GM12878 (cell line): ENCODE data around the gene NIPAL1. TPM values are rescaled to one million over a fixed set of nuclear protein-coding genes. Genes with fewer than 3 reads are reported as not detected.

ENCODE experiments used
- ATAC-seq: fragments of 200-7000 bp; cut with Tn5 transposase; 3 replicates; pipeline ENCODE4 v1.9.1; 2020; ENCODE audit warnings: mild to moderate bottlenecking, moderate library complexity
- BruUV-seq: library from RNA; stranded (reverse); fragments of 400-500 nt; replicated peaks from 2 replicates; lab custom pipeline; 2021; lab: Mats Ljungman, UMichigan
- CTCF ChIA-PET: fragments of 300-600 bp; sonication (Branson Sonifier 250); formaldehyde crosslinking; extraction: SDS; loops from one replicate; lab custom pipeline; 2021; ENCODE audit warnings: inconsistent platforms; lab: Yijun Ruan, JAX
- POLR2A ChIA-PET: fragments of 350-600 bp; formaldehyde crosslinking; extraction: SDS; loops from one replicate; lab custom pipeline; 2021; ENCODE audit warnings: inconsistent platforms; lab: Charles Lee
- RAD21 ChIA-PET: fragments of 300-600 bp; sonication (Branson Sonifier 250); formaldehyde crosslinking; loops from one replicate; lab custom pipeline; 2023; ENCODE audit warnings: antibody characterized with exemption; ENCODE audit not compliant: unreplicated experiment; lab: Charles Lee
- SMC1A ChIA-PET: fragments of 300-600 bp; sonication (Branson Sonifier 250); formaldehyde crosslinking; loops from one replicate; lab custom pipeline; 2023; ENCODE audit not compliant: unreplicated experiment, uncharacterized antibody; lab: Charles Lee
- DNase-seq: peaks from one replicate; pipeline ENCODE4 v3.0.0-alpha.2; 2011; ENCODE audit warnings: low read depth, low spot score
- FAIRE-seq: peaks from 3 replicates; lab custom pipeline; 2011; peaks lifted over from hg19 to GRCh38; lab: Jason Lieb, UNC
- H2AFZ ChIP-seq: 2 replicates; pipeline ENCODE4 v1.6.0; 2011; ENCODE audit warnings: low read depth, low read length, control low read depth; ENCODE audit not compliant: control insufficient read depth
- H3K27ac ChIP-seq: 2 replicates; pipeline ENCODE4 v1.5.1; 2011; ENCODE audit warnings: control low read depth; ENCODE audit not compliant: control insufficient read depth, insufficient read depth
- H3K27me3 ChIP-seq, 2 experiments: replicated peaks in 1 of 2; 2 replicates each; pipeline versions ENCODE4 v1.6.0 to v1.6.1; 2011; ENCODE audit warnings: low read length in 1 of 2; ENCODE audit not compliant: control insufficient read depth in 2 of 2, insufficient read depth in 2 of 2
- H3K36me3 ChIP-seq, 2 experiments: 2 replicates each; pipeline ENCODE4 v1.5.1; 2011; ENCODE audit warnings: low read length in 1 of 2; ENCODE audit not compliant: control insufficient read depth in 2 of 2, insufficient read depth in 2 of 2
- H3K4me1 ChIP-seq: 2 replicates; pipeline ENCODE4 v1.6.1; 2011; ENCODE audit warnings: mild to moderate bottlenecking, low read length, moderate library complexity, mixed read lengths; ENCODE audit not compliant: control insufficient read depth, insufficient read depth
- H3K4me2 ChIP-seq: 2 replicates; pipeline ENCODE4 v1.6.0; 2011; ENCODE audit warnings: control low read depth; ENCODE audit not compliant: control insufficient read depth, insufficient read depth
- H3K4me3 ChIP-seq: fragments of 200-600 bp; sonication (generic); 2 replicates; pipeline ENCODE4 v1.5.1; 2016
- H3K79me2 ChIP-seq: 2 replicates; pipeline ENCODE4 v1.6.0; 2011; ENCODE audit warnings: low read length; ENCODE audit not compliant: control insufficient read depth, insufficient read depth
- H3K9ac ChIP-seq: 2 replicates; pipeline ENCODE4 v1.8.0; 2011; ENCODE audit warnings: low read length, control low read depth, mixed read lengths; ENCODE audit not compliant: control insufficient read depth, insufficient read depth
- H3K9me3 ChIP-seq: replicated peaks from 3 replicates; pipeline ENCODE4 v1.5.1; 2011; ENCODE audit warnings: mild to moderate bottlenecking, low read length; ENCODE audit not compliant: control insufficient read depth, insufficient read depth
- H4K20me1 ChIP-seq: 2 replicates; pipeline ENCODE4 v1.6.0; 2011; ENCODE audit not compliant: control insufficient read depth, insufficient read depth
- CBX3 ChIP-seq: fragments of 200-600 bp; sonication (generic); IDR thresholded peaks from 2 replicates; pipeline ENCODE4 v1.6.1; 2016; ENCODE audit warnings: low read depth, borderline replicate concordance
- ESRRA ChIP-seq: IDR thresholded peaks from 2 replicates; pipeline ENCODE4 v1.6.1; 2012; ENCODE audit warnings: mild to moderate bottlenecking, low read length, improper control_type of control experiment
- POLR2AphosphoS5 ChIP-seq: IDR thresholded peaks from 2 replicates; pipeline ENCODE4 v1.6.1; 2011; ENCODE audit warnings: mild to moderate bottlenecking, low read length, inconsistent platforms
- POU2F2 ChIP-seq: IDR thresholded peaks from 3 replicates; pipeline ENCODE4 v1.6.1; 2011; ENCODE audit warnings: low read depth, mild to moderate bottlenecking, low read length, borderline replicate concordance
- RELA ChIP-seq: fragments of 450-650 bp; IDR thresholded peaks from 2 replicates; pipeline ENCODE4 v1.8.0; 2014; ENCODE audit warnings: borderline replicate concordance; ENCODE audit not compliant: partially characterized antibody
- SMC3 ChIP-seq: IDR thresholded peaks from 2 replicates; pipeline ENCODE4 v1.6.1; 2011; ENCODE audit warnings: low read length, improper control_type of control experiment, borderline replicate concordance
- TAF1 ChIP-seq: IDR thresholded peaks from 2 replicates; pipeline ENCODE4 v1.6.1; 2011; ENCODE audit warnings: mild to moderate bottlenecking, low read depth, low read length, borderline replicate concordance
- TCF7 ChIP-seq: IDR thresholded peaks from 2 replicates; pipeline ENCODE4 v1.6.1; 2014; ENCODE audit warnings: antibody characterized with exemption, borderline replicate concordance
- WGBS: methylation state at CpG from one replicate; pipeline ENCODE4 v1.1.6; 2016; ENCODE audit warnings: low lambda C conversion rate; ENCODE audit not compliant: insufficient replicate concordance, insufficient coverage; ENCODE audit errors: missing lambda C conversion rate; 5-methylcytosine and 5-hydroxymethylcytosine counted together
- in situ Hi-C: fragments of 300-500 bp; cut with MboI; formaldehyde crosslinking; loops from 9 replicates; pipeline ENCODE4 v1.14.3; 2018; ENCODE audit warnings: mixed read lengths
- intact Hi-C: fragments of 100-400 bp; cut with micrococcal nuclease; formaldehyde crosslinking; loops from one replicate; pipeline ENCODE4 v1.14.2; 2022; ENCODE audit not compliant: unreplicated experiment
- polyA plus RNA-seq, 11 experiments: library from polyadenylated mRNA; depleted of rRNA in 4 of 11; unstranded in 6 of 11; stranded (reverse) in 5 of 11; fragments of >200 nt; fragmentation: Nextera tagmentation in 4 of 11; fragmentation: Illumina TruSeq in 1 of 11; extraction: Ambion mirVana in 4 of 11; extraction: Trizol in 1 of 11; gene quantifications; 1 replicate in 1 of 11; 2 replicates in 10 of 11; pipeline versions ENCODE4 v1.2.1 to v1.2.3, GENCODE V29; 2011 to 2016; ENCODE audit warnings: inconsistent platforms in 2 of 11, missing spikeins in 2 of 11, low read depth in 1 of 11
- total RNA-seq, 4 experiments: library from RNA; depleted of rRNA in 3 of 4; stranded (reverse); fragments of >200 nt in 3 of 4; fragmentation: Illumina TruSeq in 1 of 4; extraction: Trizol in 1 of 4; gene quantifications; 2 replicates each; pipeline versions ENCODE4 v1.2.1 to v1.2.3, GENCODE V29; 2013 to 2021

NIPAL1 gene
- total and polyA plus RNA-seq, 10 of the 15 experiments (the other 5 are each of a cell fraction or from before 2014, with no cell fraction given), result 0.46 to 9.7 (median 5.9) TPM

GRCh38 chr4:48078425-48078824 is 61.9 kb downstream of the NIPAL1 start:
- Histone ChIP-seq H3K79me2 (no peaks in the 10 kb centered on the region), H3K4me2 (no peak overlapping the region), H2AFZ (no peak overlapping the region), H3K36me3 (no peaks in the 10 kb centered on the region), H3K4me1 (no peaks in the 10 kb centered on the region), H4K20me1 (no peaks in the 10 kb centered on the region), H3K4me3 (no peak overlapping the region), H3K27me3 (no peaks in the 10 kb centered on the region)
- intact Hi-C loops, result no loop called here
- DNase-seq, result no peak
- CTCF ChIA-PET, result interaction anchor here (1.4 kb wide), 1 partner anchor 29 kb away, joined by 3 read pairs; no protein-coding TSS in a partner anchor
- TF ChIP-seq POU2F2, result no peak
- TF ChIP-seq SMC3, result no peak
- TF ChIP-seq RELA, result no peak
- TF ChIP-seq POLR2AphosphoS5, result no peak
- no peak for TF ChIP-seq TAF1
- TF ChIP-seq ESRRA, result no peak
- TF ChIP-seq CBX3, result no peak
- no peak for TF ChIP-seq TCF7
- TF ChIP-seq, all 136 proteins: peak for 0
- H3K9me3 ChIP-seq, result no peaks in the 10 kb centered on the region
- no peak overlapping the region for H3K27ac ChIP-seq
- in situ Hi-C loops, result no loop called here
- ChIA-PET POLR2A (no interaction called here), SMC1A (interaction anchor here (1.1 to 1.3 kb wide), 2 partner anchors 9 to 37 kb away, joined by 3 to 5 read pairs; no protein-coding TSS in a partner anchor), RAD21 (no interaction called here)
- ATAC-seq, result no peak
- no TSS peak for BruUV-seq
- H3K9ac ChIP-seq, result no peak overlapping the region
- 32% methylated on average over 2 of the region's 2 CpGs for WGBS
- FAIRE-seq, result no peak
